Pancreas (tissue), 10 donors: ENCODE results near the gene FBXO46. TPM values are rescaled to one million over a fixed set of nuclear protein-coding genes. Genes with fewer than 3 reads are reported as not detected.

Experiments used
- ATAC-seq, 4 donors: fragments of 200-7000 bp; cut with Tn5 transposase; one replicate each; pipeline versions ENCODE4 v1.8.0 to v1.9.1; 2020; ENCODE audit warnings: mild to moderate bottlenecking in 4 of 4, moderate library complexity in 4 of 4
- DNase-seq, 6 donors: peaks; one replicate each; pipeline ENCODE4 v3.0.0-alpha.2; 2020
- FAIRE-seq: peaks from 2 replicates; lab custom pipeline; 2012; peaks lifted over from hg19 to GRCh38; lab: Jason Lieb, UNC
- H3K27ac ChIP-seq, 4 donors: fragments of 200-600 bp; sonication (generic); 1 replicate in 3 of 4; 2 replicates in 1 of 4; pipeline versions ENCODE4 v1.5.0 to v1.8.0; 2020
- H3K27me3 ChIP-seq, 4 donors: fragments of 200-600 bp; one replicate each; pipeline ENCODE4 v1.8.0; 2021
- H3K36me3 ChIP-seq, 3 donors: fragments of 200-600 bp; sonication (generic) in 1 of 3; one replicate each; pipeline versions ENCODE4 v1.5.0 to v1.8.0; 2020 to 2021
- H3K4me1 ChIP-seq, 3 donors: fragments of 200-600 bp; one replicate each; pipeline ENCODE4 v1.8.0; 2021
- H3K4me3 ChIP-seq, 4 donors: fragments of 200-600 bp; sonication (generic) in 2 of 4; one replicate each; pipeline versions ENCODE4 v1.5.0 to v1.8.0; 2020 to 2021
- H3K9me3 ChIP-seq, 4 donors: fragments of 200-600 bp; one replicate each; pipeline ENCODE4 v1.8.0; 2021
- CTCF ChIP-seq, 4 donors: fragments of 200-600 bp; sonication (generic) in 3 of 4; IDR thresholded peaks; one replicate each; pipeline versions ENCODE4 v1.5.0 to v1.8.0; 2021; ENCODE audit warnings: antibody characterized with exemption in 4 of 4
- WGBS, 2 donors: extraction: QIAGEN DNeasy Blood & Tissue Kit; methylation state at CpG; one replicate each; pipeline ENCODE4 v1.1.7; 2013; 5-methylcytosine and 5-hydroxymethylcytosine counted together
- intact Hi-C, 3 donors: fragments of 100-400 bp; cut with DNase I; formaldehyde crosslinking; loops; one replicate each; pipeline versions ENCODE4 v1.11.1 to v1.14.2; 2022
- polyA plus RNA-seq, 2 donors: library from polyadenylated mRNA; stranded (reverse); fragments of 200-250 nt; gene quantifications; one replicate each; pipeline ENCODE4 v1.2.3, GENCODE V29; 2013
- total RNA-seq, 6 donors: library from RNA; stranded (reverse); fragmentation: NEBNext Ultra II Directional in 4 of 6; extraction: Animal tissue kit (Norgen Biotek cat#: 25700) in 4 of 6; gene quantifications; one replicate each; pipeline versions ENCODE4 v1.2.1 to v1.2.4, GENCODE V29; 2021 to 2023
- donor health status: healthy with polysubstance abuse.
- donor health status: DM: no; HTN: no; CAD: no; lungs with moderate emphysema.
- donor health status: DM: no; HTN: no; CAD: no.
- donor health status: control.
- donor health status: control.
- donor health status: Bipolar disorder and iron deficiency.
- donor health status: DM: yes; HTN: yes; CAD: no.
- donor health status: DM: no; HTN: no; CAD: no.
- donor health status: DM: no; HTN: no; CAD: no.
- donor health status: DM: yes; HTN: yes; CAD: no.

Gene FBXO46
- total and polyA plus RNA-seq, 8 donors = 6.7 to 11.3 (median 9.5) TPM

- FAIRE-seq = no peak
- WGBS, 2 donors = 95 to 97% methylated on average over 9 of the region's 9 CpGs
- Histone ChIP-seq H3K27me3 (no peaks in the 10 kb centered on the region), H3K36me3 (no peaks in the 10 kb centered on the region), H3K4me3 (no peak overlapping the region), H3K27ac (no peak overlapping the region), H3K9me3 (no peaks in the 10 kb centered on the region), H3K4me1 (no peaks in the 10 kb centered on the region)
- TF ChIP-seq CTCF (IDR thresholded peaks at IDR 0.05) = no peak
- DNase-seq = no peak
- intact Hi-C loops = no loop called here
- ATAC-seq = peak in 1 of 4 donors; percentile 6
These were observed 25.6 kb downstream of the FBXO46 start for GRCh38 chr19:45705115-45705514.

GRCh38 chr19:45701676-45702075 lies 29.0 kb downstream of the FBXO46 start:
- H3K36me3 ChIP-seq = no peaks in the 10 kb centered on the region
- FAIRE-seq (no peak), DNase-seq (no peak), ATAC-seq (no peak)
- no peaks in the 10 kb centered on the region for H3K27me3 ChIP-seq
- no peaks in the 10 kb centered on the region for H3K9me3 ChIP-seq
- no peak overlapping the region for H3K27ac ChIP-seq
- no peak for TF ChIP-seq CTCF (IDR thresholded peaks at IDR 0.05)
- WGBS, 2 donors = 82 to 86% methylated on average over 7 of the region's 7 CpGs
- H3K4me1 ChIP-seq = no peaks in the 10 kb centered on the region
- H3K4me3 ChIP-seq = no peak overlapping the region
- intact Hi-C loops = no loop called here

GRCh38 chr19:45693106-45693788 lies 37.4 kb downstream of the FBXO46 start:
- Histone ChIP-seq H3K36me3 (peaks cover 0 to 10% (median under 1%) of the 10 kb centered on the region in 3 donors), H3K9me3 (no peaks in the 10 kb centered on the region), H3K4me1 (peaks cover 0 to 6% (median 0%) of the 10 kb centered on the region in 3 donors), H3K4me3 (peak overlapping the region; percentile 65 to 92 (median 70)), H3K27me3 (no peaks in the 10 kb centered on the region), H3K27ac (peak overlapping the region; percentile 81 to 94 (median 86))
- DNase-seq (peak; percentile 63 to 90 (median 82)), ATAC-seq (peak; percentile 25 to 40 (median 37)), FAIRE-seq (no peak)
- intact Hi-C loops = no loop called here
- 1% methylated on average over 22 of the region's 22 CpGs for WGBS, 2 donors
- TF ChIP-seq CTCF (IDR thresholded peaks at IDR 0.05) = peak; percentile 70 to 87 (median 80)

DNA sequence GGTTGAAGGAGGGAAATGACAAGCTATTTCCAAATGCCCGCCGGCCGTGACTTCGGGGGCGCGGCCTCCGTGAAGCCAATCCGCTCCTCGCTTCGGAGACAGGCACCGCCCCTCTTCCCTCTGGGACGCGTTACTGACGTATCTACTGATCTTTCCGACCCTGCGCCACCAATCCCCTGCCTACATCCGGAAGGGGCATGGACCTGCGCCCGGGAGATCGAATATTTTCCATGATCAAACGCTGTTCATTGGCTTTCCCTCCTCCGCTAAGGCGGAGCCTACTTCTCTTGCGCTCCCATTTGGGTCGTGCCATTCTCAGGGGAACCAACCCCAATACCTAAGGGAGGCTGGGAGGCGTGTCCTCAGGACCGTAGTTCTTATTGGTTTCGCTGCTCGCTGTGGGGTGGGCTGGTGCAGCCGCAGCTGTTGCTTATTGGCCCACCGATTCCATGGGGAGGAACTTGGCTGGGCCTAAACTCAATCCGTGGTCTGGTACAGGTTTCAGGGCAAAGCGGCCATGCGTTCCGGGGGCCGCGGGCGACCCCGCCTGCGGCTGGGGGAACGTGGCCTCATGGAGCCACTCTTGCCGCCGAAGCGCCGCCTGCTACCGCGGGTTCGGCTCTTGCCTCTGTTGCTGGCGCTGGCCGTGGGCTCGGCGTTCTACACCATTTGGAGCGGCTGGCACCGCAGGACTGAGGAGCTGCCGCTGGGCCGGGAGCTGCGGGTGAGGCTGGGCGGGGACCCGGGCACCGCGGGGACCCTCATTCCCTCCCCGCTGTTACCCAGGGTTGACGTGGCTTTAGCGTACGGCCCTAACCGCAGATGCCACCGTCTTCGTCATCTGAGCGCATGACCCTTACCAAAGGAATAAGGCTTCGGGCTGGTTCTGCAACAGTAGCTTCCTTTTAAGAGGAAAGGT lies 38.2 kb downstream of the FBXO46 start, which contains the start of gene QPCTL:
Gene QPCTL, plus strand, starts transcription at position 480 of the 919 bp plus-strand sequence. Its CDS starts 38 bp downstream, at position 518.
- DNase-seq (peak; percentile 93 to 99 (median 98)), FAIRE-seq (peak; percentile 97), ATAC-seq (peak; percentile 89 to 95 (median 91))
- Histone ChIP-seq H3K9me3 (no peaks in the 10 kb centered on the region), H3K36me3 (peaks cover 0 to 18% (median 6%) of the 10 kb centered on the region in 3 donors), H3K27me3 (no peaks in the 10 kb centered on the region), H3K4me3 (peak within 1 kb of the TSS; percentile 65 to 92 (median 70)), H3K4me1 (peaks cover 0 to 6% (median 0%) of the 10 kb centered on the region in 3 donors), H3K27ac (peak within 1 kb of the TSS; percentile 81 to 94 (median 86))
- 0 to 1% methylated on average over 66 to 70 of the region's 70 CpGs for WGBS, 2 donors
- no peak for TF ChIP-seq CTCF (IDR thresholded peaks at IDR 0.05)
- intact Hi-C loops = no loop called here
